ENCODE measurements around the gene RBP7. TPM values are rescaled to one million over a fixed set of nuclear protein-coding genes. Genes with fewer than 3 reads are reported as not detected.
"Not testable (repeated sequence)": the region's sequence is repeated elsewhere in the genome, so short reads cannot be mapped to it uniquely, and the experiment has no call there.

The RBP7 gene
- total and polyA plus RNA-seq, 7 experiments from 2014 or later: 2.2 to 18.4 TPM; not detected in 5

- POLR2A ChIA-PET: no interaction called here
These were observed 30.0 kb downstream of the RBP7 start for GRCh38 chr1:10027027-10027426.

GRCh38 chr1:10028956-10029500, 32.0 kb downstream of the RBP7 start:
- ATAC-seq: not testable (repeated sequence)

More at GRCh38 chr1:10027027-10027426, 30.0 kb downstream of the RBP7 start:
- Histone ChIP-seq H3K36me3 (ENCODE audit: control insufficient read depth in 2 of 3, insufficient read depth in 3 of 3, low read length in 3 of 3) (no peaks in the 10 kb centered on the region), H3K27me3 (ENCODE audit: control insufficient read depth in 2 of 2, insufficient read depth in 2 of 2, low read length in 2 of 2) (no peaks in the 10 kb centered on the region), H3K9me3 (ENCODE audit: control insufficient read depth in 2 of 3, low read length in 3 of 3) (no peaks in the 10 kb centered on the region), H3K27ac (ENCODE audit: low read depth, low read length) (no peak overlapping the region), H3K4me3 (ENCODE audit: low read length) (no peak overlapping the region), H3K4me1 (ENCODE audit: control insufficient read depth in 2 of 2, insufficient read depth in 2 of 2, low read length in 2 of 2) (no peaks in the 10 kb centered on the region)
- H3K27me3 Mint-ChIP-seq: no peaks in the 10 kb centered on the region
- peaks cover 0 to 2% (median under 1%) of the 10 kb centered on the region in 7 donors for H3K4me1 Mint-ChIP-seq
- no peak for ATAC-seq
- H3K9me3 Mint-ChIP-seq: no peaks in the 10 kb centered on the region
- no peak overlapping the region for H3K27ac Mint-ChIP-seq
- intact Hi-C loops (cut with micrococcal nuclease): no loop called here
- no peak overlapping the region for H3K4me3 Mint-ChIP-seq
- CTCF ChIA-PET: no interaction called here
- no peak for DNase-seq
- H3K36me3 Mint-ChIP-seq: no peaks in the 10 kb centered on the region

GRCh38 chr1:10031461-10031860, 34.4 kb downstream of the RBP7 start:
- CTCF ChIA-PET: interaction anchor here (0.6 kb wide), 1 partner anchor 79 kb away, joined by 5 read pairs; no protein-coding TSS in a partner anchor

More at GRCh38 chr1:10028956-10029500, 32.0 kb downstream of the RBP7 start:
- H3K27me3 ChIP-seq (ENCODE audit: control insufficient read depth in 2 of 2, insufficient read depth in 2 of 2, low read length in 2 of 2); POLR2A ChIA-PET; H3K36me3 ChIP-seq (ENCODE audit: control insufficient read depth in 2 of 3, insufficient read depth in 3 of 3, low read length in 3 of 3); H3K9me3 Mint-ChIP-seq; H3K9me3 ChIP-seq (ENCODE audit: control insufficient read depth in 2 of 3, low read length in 3 of 3); H3K4me3 Mint-ChIP-seq; intact Hi-C loops (cut with micrococcal nuclease); H3K4me3 ChIP-seq (ENCODE audit: low read length); H3K27ac ChIP-seq (ENCODE audit: low read depth, low read length); H3K27ac Mint-ChIP-seq; H3K4me1 ChIP-seq (ENCODE audit: control insufficient read depth in 2 of 2, insufficient read depth in 2 of 2, low read length in 2 of 2); H3K27me3 Mint-ChIP-seq; H3K36me3 Mint-ChIP-seq; DNase-seq; CTCF ChIA-PET: not testable (repeated sequence)
- H3K4me1 Mint-ChIP-seq: peaks cover 11 to 17% (median 13%) of the 10 kb centered on the region in 7 donors

GRCh38 chr1:10032590-10033358, 35.7 kb downstream of the RBP7 start, which contains the start of gene UBE4B:
UBE4B (plus strand) TSS chr1:10032958; CDS start chr1:10033671, 713 bp downstream.
- H3K9me3 ChIP-seq (ENCODE audit: control insufficient read depth in 2 of 3, low read length in 3 of 3): no peaks in the 10 kb centered on the region
- Mint-ChIP-seq H3K4me3 (peak within 1 kb of the TSS; percentile 79 to 98 (median 96)), H3K4me1 (peaks cover 20 to 34% (median 28%) of the 10 kb centered on the region in 7 donors), H3K9me3 (no peaks in the 10 kb centered on the region), H3K27ac (peak within 1 kb of the TSS; percentile 91 to 98 (median 97)), H3K27me3 (no peaks in the 10 kb centered on the region), H3K36me3 (peaks cover 0 to 4% (median 0%) of the 10 kb centered on the region in 5 donors)
- DNase-seq (peak; percentile 98 to 100 (median 99)), ATAC-seq (peak; percentile 97)
- ChIA-PET CTCF (interaction anchor here (1.2 kb wide), 1 partner anchor 158 kb away, joined by 4 read pairs; no protein-coding TSS in a partner anchor), POLR2A (interaction anchor here (0.6 to 1.1 kb wide), 3 partner anchors 89 to 122 kb away, joined by 3 to 6 read pairs (median 3); partner anchors contain the start of genes CTNNBIP1, LZIC and NMNAT1)
- no peaks in the 10 kb centered on the region for H3K27me3 ChIP-seq (ENCODE audit: control insufficient read depth in 2 of 2, insufficient read depth in 2 of 2, low read length in 2 of 2)
- peaks cover 0 to 10% (median 0%) of the 10 kb centered on the region in 3 experiments for H3K36me3 ChIP-seq (ENCODE audit: control insufficient read depth in 2 of 3, insufficient read depth in 3 of 3, low read length in 3 of 3)
- peak within 1 kb of the TSS; percentile 96 for H3K4me3 ChIP-seq (ENCODE audit: low read length)
- peak within 1 kb of the TSS; percentile 94 for H3K27ac ChIP-seq (ENCODE audit: low read depth, low read length)
- peaks cover 14 to 15% of the 10 kb centered on the region in 2 donors for H3K4me1 ChIP-seq (ENCODE audit: control insufficient read depth in 2 of 2, insufficient read depth in 2 of 2, low read length in 2 of 2)
- intact Hi-C loops (cut with micrococcal nuclease): loop anchor here (1.0 to 10.0 kb wide), 24 partner anchors 82 to 1702 kb away; partner anchors contain the start of genes CTNNBIP1 (in 2 of the 2), LZIC (in 2 of the 2), NMNAT1 (in 2 of the 2) and TMEM201 (in 2 of the 2)

More at GRCh38 chr1:10031461-10031860, 34.4 kb downstream of the RBP7 start:
- H3K9me3 ChIP-seq (ENCODE audit: control insufficient read depth in 2 of 3, low read length in 3 of 3): no peaks in the 10 kb centered on the region
- H3K36me3 Mint-ChIP-seq: peaks cover 0 to 4% (median 0%) of the 10 kb centered on the region in 5 donors
- H3K36me3 ChIP-seq (ENCODE audit: control insufficient read depth in 2 of 3, insufficient read depth in 3 of 3, low read length in 3 of 3): peaks cover 0 to 6% (median 0%) of the 10 kb centered on the region in 3 experiments
- no peak overlapping the region for H3K27ac Mint-ChIP-seq
- H3K4me3 ChIP-seq (ENCODE audit: low read length): no peak overlapping the region
- ATAC-seq (no peak), DNase-seq (no peak)
- H3K4me1 Mint-ChIP-seq: peaks cover 20 to 31% (median 26%) of the 10 kb centered on the region in 7 donors
- peaks cover 14 to 15% of the 10 kb centered on the region in 2 donors for H3K4me1 ChIP-seq (ENCODE audit: control insufficient read depth in 2 of 2, insufficient read depth in 2 of 2, low read length in 2 of 2)
- POLR2A ChIA-PET: no interaction called here
- H3K4me3 Mint-ChIP-seq: peak overlapping the region in 2 of 10 donors; percentile 21 to 30
- H3K27me3 Mint-ChIP-seq: no peaks in the 10 kb centered on the region
- intact Hi-C loops (cut with micrococcal nuclease): loop anchor here in 1 of 2 donors (5.0 to 10.0 kb wide), 5 partner anchors 247 to 1703 kb away; partner anchors contain the start of genes AGTRAP, MTOR and TMEM201
- H3K9me3 Mint-ChIP-seq: no peaks in the 10 kb centered on the region
- no peaks in the 10 kb centered on the region for H3K27me3 ChIP-seq (ENCODE audit: control insufficient read depth in 2 of 2, insufficient read depth in 2 of 2, low read length in 2 of 2)
- no peak overlapping the region for H3K27ac ChIP-seq (ENCODE audit: low read depth, low read length)

GRCh38 chr1:10033359-10033845, 36.4 kb downstream of the RBP7 start:
- ChIA-PET CTCF (interaction anchor here (1.2 kb wide), 1 partner anchor 159 kb away, joined by 4 read pairs; no protein-coding TSS in a partner anchor), POLR2A (interaction anchor here (0.6 to 1.1 kb wide), 3 partner anchors 90 to 123 kb away, joined by 3 to 6 read pairs (median 3); partner anchors contain the start of genes CTNNBIP1, LZIC and NMNAT1)
- DNase-seq (no peak), ATAC-seq (peak; percentile 17)
- Mint-ChIP-seq H3K4me3 (peak overlapping the region; percentile 79 to 98 (median 96)), H3K9me3 (no peaks in the 10 kb centered on the region), H3K36me3 (peaks cover 0 to 4% (median 0%) of the 10 kb centered on the region in 5 donors), H3K4me1 (peaks cover 20 to 34% (median 28%) of the 10 kb centered on the region in 7 donors), H3K27ac (peak overlapping the region; percentile 91 to 98 (median 97)), H3K27me3 (no peaks in the 10 kb centered on the region)
- H3K4me3 ChIP-seq (ENCODE audit: low read length): peak overlapping the region; percentile 96
- peaks cover 14 to 15% of the 10 kb centered on the region in 2 donors for H3K4me1 ChIP-seq (ENCODE audit: control insufficient read depth in 2 of 2, insufficient read depth in 2 of 2, low read length in 2 of 2)
- peaks cover 0 to 12% (median 0%) of the 10 kb centered on the region in 3 experiments for H3K36me3 ChIP-seq (ENCODE audit: control insufficient read depth in 2 of 3, insufficient read depth in 3 of 3, low read length in 3 of 3)
- no peaks in the 10 kb centered on the region for H3K9me3 ChIP-seq (ENCODE audit: control insufficient read depth in 2 of 3, low read length in 3 of 3)
- intact Hi-C loops (cut with micrococcal nuclease): loop anchor here (2.0 to 10.0 kb wide), 14 partner anchors 91 to 1701 kb away; partner anchors contain the start of genes AGTRAP (in 1 of the 2), GPR157 (in 1 of the 2), KIF1B (in 1 of the 2) and LZIC (in 1 of the 2)
- no peaks in the 10 kb centered on the region for H3K27me3 ChIP-seq (ENCODE audit: control insufficient read depth in 2 of 2, insufficient read depth in 2 of 2, low read length in 2 of 2)
- H3K27ac ChIP-seq (ENCODE audit: low read depth, low read length): peak overlapping the region; percentile 94

- no peak for DNase-seq
- CTCF ChIA-PET: no interaction called here
- ATAC-seq: no peak
- POLR2A ChIA-PET: no interaction called here
- Mint-ChIP-seq H3K4me3 (peak overlapping the region in 1 of 10 donors; percentile 19), H3K9me3 (no peaks in the 10 kb centered on the region), H3K36me3 (peaks cover 0 to 32% (median 14%) of the 10 kb centered on the region in 5 donors), H3K27ac (no peak overlapping the region), H3K27me3 (no peaks in the 10 kb centered on the region), H3K4me1 (peaks cover 5 to 62% (median 43%) of the 10 kb centered on the region in 7 donors)
- Histone ChIP-seq H3K27ac (ENCODE audit: low read depth, low read length) (no peak overlapping the region), H3K4me1 (ENCODE audit: control insufficient read depth in 2 of 2, insufficient read depth in 2 of 2, low read length in 2 of 2) (peaks cover 0 to 11% of the 10 kb centered on the region in 2 donors), H3K27me3 (ENCODE audit: control insufficient read depth in 2 of 2, insufficient read depth in 2 of 2, low read length in 2 of 2) (no peaks in the 10 kb centered on the region), H3K4me3 (ENCODE audit: low read length) (no peak overlapping the region), H3K36me3 (ENCODE audit: control insufficient read depth in 2 of 3, insufficient read depth in 3 of 3, low read length in 3 of 3) (peaks cover 0 to 34% (median under 1%) of the 10 kb centered on the region in 3 experiments), H3K9me3 (ENCODE audit: control insufficient read depth in 2 of 3, low read length in 3 of 3) (no peaks in the 10 kb centered on the region)
- intact Hi-C loops (cut with micrococcal nuclease): no loop called here
These were observed 45.7 kb downstream of the RBP7 start for GRCh38 chr1:10042746-10043145.

Measured in naive thymus-derived CD4-positive, alpha-beta T cell (primary cell).